GM23248 (cell line): ENCODE data around the gene HGD.

ENCODE experiments used
- EZH2 ChIP-seq: fragments of 200-600 bp; sonication (generic); IDR thresholded peaks from 2 replicates; pipeline ENCODE4 v1.6.1; 2018; ENCODE audit warnings: antibody characterized with exemption, mild to moderate bottlenecking; ENCODE audit not compliant: insufficient read depth, poor library complexity, severe bottlenecking
- EZH2phosphoT487 ChIP-seq: fragments of 200-600 bp; sonication (generic); IDR thresholded peaks from 2 replicates; pipeline ENCODE4 v1.6.1; 2018; ENCODE audit warnings: antibody characterized with exemption, moderate library complexity, mild to moderate bottlenecking, low read depth; ENCODE audit not compliant: insufficient read depth

DNA sequence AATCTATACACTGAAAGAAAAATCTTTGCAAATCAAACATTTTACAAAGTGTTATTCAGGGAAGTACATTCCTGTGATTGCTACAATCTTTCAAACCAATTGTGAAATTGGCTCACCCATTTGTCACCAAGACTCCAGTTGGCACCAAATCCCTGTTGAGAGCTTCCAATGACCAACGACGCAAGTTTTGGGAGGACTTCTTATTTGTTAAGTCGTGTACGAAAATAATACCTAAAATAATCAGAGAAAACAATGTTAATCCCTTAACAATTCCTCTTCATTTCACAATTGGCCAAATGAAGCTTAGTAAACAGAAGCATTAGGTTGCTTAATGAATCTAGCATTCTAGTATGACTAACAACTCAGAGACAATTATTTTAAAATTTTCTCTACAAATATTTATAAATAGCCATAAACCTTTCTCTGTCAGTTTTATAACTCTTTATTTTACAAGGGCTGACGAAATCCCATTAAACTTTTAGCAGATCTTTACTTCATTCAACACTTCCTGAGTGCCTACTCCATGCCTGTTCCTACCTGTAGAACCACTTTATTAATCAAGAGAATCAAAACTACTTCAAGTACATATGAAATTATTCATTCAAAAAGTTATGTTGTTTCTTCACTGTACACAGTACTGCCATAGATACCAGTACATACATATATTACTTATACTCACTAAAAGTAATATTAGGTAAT, 24.0 kb upstream of the HGD start:
- TF ChIP-seq EZH2 (no peak), EZH2phosphoT487 (no peak)
